Activated T-cell treated with anti-CD3 and anti-CD28 coated beads for 24 hours (primary cell): ENCODE measurements around the gene ACCS.
A peak's percentile ranks its signal among the peaks of the same experiment; 100 is the strongest.

Experiments
- DNase-seq: peaks from one replicate; pipeline ENCODE4 v3.0.0-alpha.2; 2020; ENCODE audit warnings: low read depth

Gene ACCS, protein sequence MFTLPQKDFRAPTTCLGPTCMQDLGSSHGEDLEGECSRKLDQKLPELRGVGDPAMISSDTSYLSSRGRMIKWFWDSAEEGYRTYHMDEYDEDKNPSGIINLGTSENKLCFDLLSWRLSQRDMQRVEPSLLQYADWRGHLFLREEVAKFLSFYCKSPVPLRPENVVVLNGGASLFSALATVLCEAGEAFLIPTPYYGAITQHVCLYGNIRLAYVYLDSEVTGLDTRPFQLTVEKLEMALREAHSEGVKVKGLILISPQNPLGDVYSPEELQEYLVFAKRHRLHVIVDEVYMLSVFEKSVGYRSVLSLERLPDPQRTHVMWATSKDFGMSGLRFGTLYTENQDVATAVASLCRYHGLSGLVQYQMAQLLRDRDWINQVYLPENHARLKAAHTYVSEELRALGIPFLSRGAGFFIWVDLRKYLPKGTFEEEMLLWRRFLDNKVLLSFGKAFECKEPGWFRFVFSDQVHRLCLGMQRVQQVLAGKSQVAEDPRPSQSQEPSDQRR

DNA sequence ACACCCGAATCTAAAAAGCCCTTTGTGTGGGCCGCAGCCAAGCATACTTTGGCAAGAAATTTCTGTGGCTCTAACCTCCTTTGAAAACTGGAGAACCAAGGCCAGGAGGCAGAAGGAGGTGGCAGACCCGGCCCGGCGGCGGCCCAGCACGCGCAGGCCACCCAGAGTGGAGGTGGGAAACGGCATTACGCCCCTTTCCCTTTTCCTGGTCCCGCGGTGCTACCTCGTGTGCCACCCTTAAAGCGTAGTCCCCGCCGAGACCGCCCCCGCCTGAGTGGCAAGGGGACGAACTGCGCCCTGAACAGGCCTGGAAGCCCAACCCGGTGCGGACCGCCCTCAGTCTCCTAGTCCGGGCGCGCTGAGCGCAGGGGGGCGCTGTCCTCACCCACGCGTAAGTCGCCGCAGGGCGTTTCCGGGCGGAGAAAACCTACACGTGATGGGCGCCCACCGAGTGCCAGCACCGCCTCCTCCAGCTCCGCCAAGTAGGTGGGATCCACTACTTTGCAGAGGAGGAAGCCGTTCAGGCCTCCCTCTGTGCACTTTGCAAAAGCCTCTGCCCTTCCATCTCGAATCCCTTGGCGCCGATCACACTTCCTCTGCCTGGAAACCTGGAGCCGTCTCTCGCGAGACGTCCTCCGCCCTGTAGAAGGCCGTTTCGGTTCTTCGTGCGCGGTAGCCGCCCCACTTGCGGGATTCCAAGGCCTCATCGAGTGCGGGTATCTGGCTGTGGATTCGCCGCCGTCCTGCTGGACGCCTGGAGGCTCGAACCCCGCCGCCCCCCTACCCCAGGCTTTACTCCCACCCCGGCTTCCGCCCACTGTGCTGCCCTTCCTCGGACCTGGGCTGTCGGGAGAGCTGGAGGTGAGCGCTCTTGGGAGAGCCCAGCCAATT lies at the start of gene ACCS:
ACCS (plus strand) TSS at position 430 of the 891 bp plus-strand sequence. CDS start 1,358 bp downstream, outside the sequence.
- peak; percentile 80 for DNase-seq

DNA sequence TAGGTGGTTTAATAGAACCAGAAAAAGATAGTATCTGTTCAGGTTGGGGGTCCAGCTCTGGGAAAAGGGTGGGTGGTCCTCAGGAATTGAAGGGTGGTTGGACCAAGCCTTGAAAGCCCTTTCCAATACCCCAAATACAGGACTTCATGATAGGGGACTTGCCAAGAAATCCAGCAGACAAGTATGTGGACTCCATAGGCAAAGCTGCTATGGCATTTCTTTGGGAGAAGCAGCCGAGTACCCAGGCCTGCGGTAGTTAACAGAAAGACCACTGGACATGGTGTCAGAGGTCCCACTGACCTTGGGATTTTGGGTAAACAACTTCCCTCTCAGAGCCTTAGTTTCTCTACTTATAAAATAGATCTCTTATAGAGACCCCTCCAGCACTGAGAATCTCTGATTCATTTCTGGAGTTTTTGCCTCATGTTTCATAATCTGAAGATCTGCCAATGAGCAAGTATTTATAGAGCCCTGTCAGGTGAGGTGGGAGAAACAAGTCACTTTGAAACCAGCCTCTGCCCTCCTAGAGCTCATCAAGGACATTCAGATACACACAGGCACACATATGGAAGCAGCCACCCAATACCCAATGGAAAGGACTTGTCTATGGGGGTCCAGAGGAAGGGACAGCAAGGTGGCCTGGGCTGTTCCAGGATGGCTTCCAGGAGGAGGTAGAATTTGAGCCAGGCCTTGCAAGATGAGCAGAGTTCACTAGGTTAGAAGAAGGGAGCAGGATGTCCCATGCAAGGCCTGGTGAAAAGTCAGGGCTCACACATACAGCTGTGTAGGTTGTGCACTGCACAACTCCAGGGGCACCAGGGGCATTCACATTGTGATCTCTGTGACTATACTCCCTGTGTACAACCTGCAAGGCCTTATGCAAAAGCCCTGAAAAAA lies 49.3 kb upstream of the ACCS start:
- DNase-seq = no peak

- DNase-seq = no peak
These were observed 48.5 kb upstream of the ACCS start for GRCh38 chr11:44017443-44018126.

GRCh38 chr11:44018127-44018521 lies 47.9 kb upstream of the ACCS start:
- no peak for DNase-seq

- no peak for DNase-seq
These were observed 47.2 kb upstream of the ACCS start for GRCh38 chr11:44018829-44019228.

DNA sequence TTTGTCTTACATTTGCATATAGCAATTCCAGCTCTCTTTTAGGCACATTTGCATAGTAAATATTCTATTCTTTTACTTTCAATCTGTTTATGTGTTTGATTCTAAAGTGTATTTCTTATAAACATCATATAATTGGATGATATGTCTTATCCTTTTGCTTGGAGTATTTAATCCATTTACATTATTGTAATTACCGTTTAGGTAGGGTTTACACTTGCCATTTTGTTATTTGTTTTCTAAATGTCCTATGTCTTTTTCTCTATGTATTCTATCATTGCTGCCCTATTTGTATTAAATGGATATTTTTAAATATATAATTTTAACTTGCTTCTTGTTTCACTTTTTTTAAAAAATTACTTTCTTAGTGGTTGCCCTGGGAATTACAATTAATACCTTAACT lies 41.1 kb upstream of the ACCS start:
- DNase-seq = no peak

DNA sequence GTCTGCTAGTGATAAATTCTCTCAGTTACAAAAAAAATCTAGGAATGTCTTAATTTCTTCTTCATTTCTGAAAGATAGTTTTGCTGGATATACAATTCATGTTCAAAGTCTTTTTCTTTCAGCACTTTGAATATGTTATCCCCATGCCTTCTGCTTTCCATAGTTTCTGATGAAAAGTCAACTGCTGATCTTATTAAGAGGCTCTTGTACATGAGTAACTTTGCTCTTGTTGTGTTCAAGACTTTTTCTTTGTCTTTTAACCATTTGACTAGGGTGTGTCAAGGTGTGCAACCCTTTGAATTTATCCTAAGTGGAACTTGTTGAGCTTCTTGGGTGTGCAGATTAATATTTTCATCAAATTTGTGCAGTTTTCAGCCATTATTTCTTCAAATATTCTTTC lies 40.3 kb upstream of the ACCS start:
- no peak for DNase-seq

DNA sequence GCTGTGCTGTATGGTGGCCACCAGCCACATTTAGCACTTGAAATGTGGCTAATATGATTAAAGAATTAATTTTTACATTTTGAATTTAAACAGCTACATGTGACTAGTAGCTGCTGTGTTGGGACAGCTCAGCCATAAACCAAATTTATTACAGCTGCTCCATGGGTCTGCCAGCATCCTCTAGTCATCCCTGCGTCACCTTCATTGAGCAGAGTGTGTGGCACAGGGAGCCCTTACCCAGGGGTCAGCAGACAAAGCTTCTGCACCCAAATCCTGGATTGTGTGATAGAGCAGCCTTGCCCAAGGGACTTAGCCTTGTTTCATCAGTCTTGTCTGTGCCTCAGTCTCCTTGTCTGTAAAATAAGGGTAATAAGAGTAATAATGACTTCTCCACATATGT lies 37.7 kb upstream of the ACCS start:
- DNase-seq = no peak

GRCh38 chr11:44028816-44029506 lies 37.1 kb upstream of the ACCS start:
- DNase-seq = no peak

- no peak for DNase-seq
These were observed 36.6 kb upstream of the ACCS start for GRCh38 chr11:44029507-44029845.

GRCh38 chr11:44029977-44030911 lies 35.8 kb upstream of the ACCS start:
- DNase-seq = no peak

- no peak for DNase-seq
These were observed 35.1 kb upstream of the ACCS start for GRCh38 chr11:44030996-44031395.

DNA sequence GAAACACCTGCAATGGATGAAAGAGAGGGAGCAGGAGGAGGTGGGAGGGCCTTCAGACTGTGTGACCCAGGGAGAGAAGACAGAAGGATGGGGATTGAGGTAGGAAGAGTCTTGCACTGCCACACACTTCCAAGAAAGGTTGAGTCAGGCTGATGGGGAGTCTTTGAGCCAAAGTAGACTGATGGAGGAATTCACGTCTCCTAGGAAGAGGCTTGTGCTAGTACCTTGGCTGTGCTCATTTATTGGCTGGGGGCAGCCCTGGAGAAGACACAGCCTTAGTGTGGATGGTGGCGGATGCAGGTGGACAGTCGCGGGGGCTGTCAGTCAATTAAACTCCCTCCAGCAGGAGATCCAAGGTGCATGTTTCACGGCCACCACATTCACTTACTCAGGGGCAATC lies 34.5 kb upstream of the ACCS start:
- no peak for DNase-seq

DNA sequence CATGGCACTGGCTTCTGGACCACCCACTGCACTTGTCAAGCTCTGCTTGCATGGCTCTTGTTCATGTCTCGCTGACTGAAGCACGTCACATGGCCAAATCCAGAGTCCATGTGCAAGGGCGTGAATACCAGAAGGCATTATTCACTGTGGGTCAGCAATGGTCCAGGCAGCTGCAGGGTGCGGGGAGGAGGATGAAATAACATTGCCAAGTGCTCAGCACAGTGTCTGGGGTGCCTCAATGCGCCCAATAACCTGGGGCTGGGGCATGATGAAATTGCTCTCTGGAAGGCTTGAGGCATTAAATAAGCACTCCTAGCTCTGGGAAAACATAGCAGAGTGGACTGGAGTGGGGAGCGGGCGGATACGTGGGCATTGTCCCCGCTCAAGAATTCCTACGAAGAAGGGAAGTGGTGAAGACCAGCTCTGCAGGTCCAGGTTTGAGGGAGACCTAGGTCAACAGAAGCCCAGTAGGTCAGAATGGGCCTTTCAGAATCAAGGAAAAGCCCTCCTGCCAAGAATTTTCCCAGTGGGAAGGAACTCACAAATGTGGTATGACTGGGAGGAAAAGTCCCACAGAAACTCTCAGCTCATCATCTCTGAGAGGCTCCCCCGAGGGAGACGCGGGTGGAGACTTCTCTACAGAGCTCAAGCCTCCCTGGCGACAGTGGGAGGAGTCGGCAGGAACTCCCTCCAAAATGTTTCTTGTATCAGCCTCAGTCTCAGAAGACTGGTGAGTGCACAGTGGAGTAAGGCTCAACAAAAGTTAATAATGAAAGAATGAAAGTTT lies 33.6 kb upstream of the ACCS start:
- DNase-seq = no peak

- no peak for DNase-seq
These were observed 32.6 kb upstream of the ACCS start for GRCh38 chr11:44033411-44033850.

GRCh38 chr11:44033856-44034255 lies 32.2 kb upstream of the ACCS start:
- no peak for DNase-seq

- no peak for DNase-seq
These were observed 31.4 kb upstream of the ACCS start for GRCh38 chr11:44034639-44035038.

- DNase-seq = peak; percentile 4
These were observed 29.0 kb upstream of the ACCS start for GRCh38 chr11:44036811-44037657.
